Neural progenitor cell (in vitro differentiated cells): ENCODE results near the gene LATS2. TPM values are rescaled to one million over a fixed set of nuclear protein-coding genes. Genes with fewer than 3 reads are reported as not detected.

Experiments
- DNase-seq: peaks from one replicate; pipeline ENCODE4 v3.0.0-alpha.2; 2016; ENCODE audit warnings: low spot score
- H2AFZ ChIP-seq: fragments of 200-600 bp; sonication (generic); replicated peaks from 2 replicates; pipeline ENCODE4 v1.6.1; 2016; ENCODE audit warnings: antibody characterized with exemption
- H3F3A ChIP-seq: fragments of 200-600 bp; sonication (generic); 2 replicates; pipeline ENCODE4 v1.6.1; 2016; ENCODE audit warnings: antibody characterized with exemption, low read depth
- H3K27ac ChIP-seq: fragments of 200-600 bp; sonication (generic); 2 replicates; pipeline ENCODE4 v1.5.1; 2016; ENCODE audit warnings: mild to moderate bottlenecking
- H3K27me3 ChIP-seq: fragments of 200-600 bp; sonication (generic); 2 replicates; pipeline ENCODE4 v1.6.1; 2016; ENCODE audit warnings: mild to moderate bottlenecking, moderate library complexity
- H3K36me3 ChIP-seq: fragments of 200-600 bp; sonication (generic); 2 replicates; pipeline ENCODE4 v1.5.1; 2016
- H3K4me1 ChIP-seq: fragments of 200-600 bp; sonication (generic); 2 replicates; pipeline ENCODE4 v1.6.1; 2016; ENCODE audit warnings: mixed run types
- H3K4me2 ChIP-seq: fragments of 200-600 bp; sonication (generic); 2 replicates; pipeline ENCODE4 v1.6.1; 2016
- H3K4me3 ChIP-seq: fragments of 200-600 bp; sonication (generic); 2 replicates; pipeline ENCODE4 v1.5.1; 2016
- H3K79me2 ChIP-seq: fragments of 200-600 bp; sonication (generic); 2 replicates; pipeline ENCODE4 v1.6.1; 2016; ENCODE audit warnings: low read depth
- H3K9ac ChIP-seq: fragments of 200-600 bp; sonication (generic); 2 replicates; pipeline ENCODE4 v1.6.1; 2016
- H3K9me3 ChIP-seq: fragments of 200-600 bp; sonication (generic); 2 replicates; pipeline ENCODE4 v1.5.1; 2016; ENCODE audit warnings: low read depth
- H4K20me1 ChIP-seq: fragments of 200-600 bp; sonication (generic); 2 replicates; pipeline ENCODE4 v1.6.1; 2016; ENCODE audit warnings: low read depth
- H3K27ac Mint-ChIP-seq: 3 replicates; pipeline ENCODE4 v1.8.0; 2021; ENCODE audit warnings: mixed read lengths
- H3K27me3 Mint-ChIP-seq: 2 replicates; pipeline ENCODE4 v1.8.0; 2022; ENCODE audit warnings: low read depth, mild to moderate bottlenecking, inconsistent platforms, moderate library complexity, mixed read lengths; ENCODE audit not compliant: insufficient read depth
- H3K36me3 Mint-ChIP-seq: 3 replicates; pipeline ENCODE4 v1.8.0; 2021; ENCODE audit warnings: mixed read lengths
- H3K4me1 Mint-ChIP-seq: 3 replicates; pipeline ENCODE4 v1.8.0; 2021; ENCODE audit warnings: mixed read lengths
- H3K4me3 Mint-ChIP-seq: 3 replicates; pipeline ENCODE4 v1.8.0; 2021; ENCODE audit warnings: mild to moderate bottlenecking, moderate library complexity, mixed read lengths
- H3K9me3 Mint-ChIP-seq: 3 replicates; pipeline ENCODE4 v1.8.0; 2020; ENCODE audit warnings: mixed read lengths
- EZH2 ChIP-seq: fragments of 200-600 bp; sonication (generic); IDR thresholded peaks from 2 replicates; pipeline ENCODE4 v1.6.1; 2017; ENCODE audit warnings: antibody characterized with exemption, mild to moderate bottlenecking, moderate library complexity
- EZH2phosphoT487 ChIP-seq: fragments of 200-600 bp; sonication (generic); IDR thresholded peaks from 2 replicates; pipeline ENCODE4 v1.6.1; 2017; ENCODE audit warnings: antibody characterized with exemption
- total RNA-seq: library from RNA; depleted of rRNA; stranded (reverse); fragments of >200 nt; gene quantifications from 2 replicates; pipeline ENCODE4 v1.2.3, GENCODE V29; 2015; ENCODE audit warnings: low replicate concordance
- TF ChIP-seq, protein P1 (sequence below): fragments of 200-600 bp; sonication (generic); IDR thresholded peaks from 2 replicates; pipeline ENCODE4 v1.5.1; 2017; ENCODE audit warnings: antibody characterized with exemption, mild to moderate bottlenecking

The LATS2 gene
- total RNA-seq, 1 donor from 2014 or later, result 15.2 TPM

DNA sequence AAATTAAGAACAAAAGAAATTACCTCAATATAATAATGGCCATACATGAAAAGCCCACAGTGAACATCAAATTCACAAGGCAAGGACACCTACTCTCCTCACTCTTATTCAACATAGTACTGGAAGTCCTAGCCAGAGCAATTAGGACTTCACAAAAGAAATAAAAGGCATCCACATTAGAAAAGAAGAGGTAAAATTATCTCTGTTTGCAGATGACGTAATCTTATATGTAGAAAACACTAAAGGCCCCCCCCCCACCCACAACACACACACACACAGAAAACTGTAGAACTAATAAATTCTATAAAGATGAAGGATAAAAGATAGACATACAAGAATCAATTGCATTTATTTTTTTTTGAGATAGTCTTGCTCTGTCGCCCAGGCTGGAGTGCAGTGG is 25.5 kb upstream of the LATS2 start:
- Mint-ChIP-seq H3K9me3 (no peaks in the 10 kb centered on the region), H3K36me3 (no peaks in the 10 kb centered on the region), H3K4me1 (peaks cover 2% of the 10 kb centered on the region), H3K27me3 (peaks cover 2% of the 10 kb centered on the region), H3K4me3 (no peak overlapping the region), H3K27ac (no peak overlapping the region)
- Histone ChIP-seq H3K4me3 (no peak overlapping the region), H3K4me2 (no peak overlapping the region), H3K9me3 (no peaks in the 10 kb centered on the region), H3K9ac (no peak overlapping the region), H3F3A (no peaks in the 10 kb centered on the region), H4K20me1 (no peaks in the 10 kb centered on the region), H3K4me1 (no peaks in the 10 kb centered on the region), H2AFZ (no peak overlapping the region), H3K27ac (no peak overlapping the region), H3K79me2 (no peaks in the 10 kb centered on the region), H3K27me3 (no peaks in the 10 kb centered on the region), H3K36me3 (no peaks in the 10 kb centered on the region)
- DNase-seq, result no peak
- no peak for TF ChIP-seq EZH2phosphoT487
- TF ChIP-seq, protein P1, sequence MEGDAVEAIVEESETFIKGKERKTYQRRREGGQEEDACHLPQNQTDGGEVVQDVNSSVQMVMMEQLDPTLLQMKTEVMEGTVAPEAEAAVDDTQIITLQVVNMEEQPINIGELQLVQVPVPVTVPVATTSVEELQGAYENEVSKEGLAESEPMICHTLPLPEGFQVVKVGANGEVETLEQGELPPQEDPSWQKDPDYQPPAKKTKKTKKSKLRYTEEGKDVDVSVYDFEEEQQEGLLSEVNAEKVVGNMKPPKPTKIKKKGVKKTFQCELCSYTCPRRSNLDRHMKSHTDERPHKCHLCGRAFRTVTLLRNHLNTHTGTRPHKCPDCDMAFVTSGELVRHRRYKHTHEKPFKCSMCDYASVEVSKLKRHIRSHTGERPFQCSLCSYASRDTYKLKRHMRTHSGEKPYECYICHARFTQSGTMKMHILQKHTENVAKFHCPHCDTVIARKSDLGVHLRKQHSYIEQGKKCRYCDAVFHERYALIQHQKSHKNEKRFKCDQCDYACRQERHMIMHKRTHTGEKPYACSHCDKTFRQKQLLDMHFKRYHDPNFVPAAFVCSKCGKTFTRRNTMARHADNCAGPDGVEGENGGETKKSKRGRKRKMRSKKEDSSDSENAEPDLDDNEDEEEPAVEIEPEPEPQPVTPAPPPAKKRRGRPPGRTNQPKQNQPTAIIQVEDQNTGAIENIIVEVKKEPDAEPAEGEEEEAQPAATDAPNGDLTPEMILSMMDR, result no peak
- TF ChIP-seq EZH2, result no peak

DNA sequence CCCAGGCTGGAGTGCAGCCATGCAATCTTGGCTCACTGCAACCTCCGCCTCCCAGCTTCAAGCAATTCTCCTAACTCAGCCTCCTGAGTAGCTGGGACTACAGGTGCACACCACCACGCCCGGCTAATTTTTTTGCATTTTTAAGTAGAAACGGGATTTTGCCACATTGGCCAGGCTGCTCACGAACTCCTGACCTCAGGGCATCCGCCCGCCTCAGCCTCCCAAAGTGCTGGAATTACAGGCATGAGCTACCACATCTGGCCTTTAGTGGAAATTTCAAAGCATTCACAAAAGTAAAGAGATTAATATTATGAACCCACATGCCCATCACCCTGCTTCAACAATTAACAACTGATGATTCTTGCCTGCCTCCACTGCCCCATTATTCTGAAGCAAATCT is 20.5 kb upstream of the LATS2 start:
- Histone ChIP-seq H3F3A (no peaks in the 10 kb centered on the region), H3K27ac (no peak overlapping the region), H3K4me3 (no peak overlapping the region), H4K20me1 (no peaks in the 10 kb centered on the region), H3K4me1 (no peaks in the 10 kb centered on the region), H3K79me2 (no peaks in the 10 kb centered on the region), H3K4me2 (no peak overlapping the region), H3K36me3 (no peaks in the 10 kb centered on the region), H2AFZ (no peak overlapping the region), H3K9me3 (no peaks in the 10 kb centered on the region), H3K9ac (no peak overlapping the region), H3K27me3 (no peaks in the 10 kb centered on the region)
- H3K27ac Mint-ChIP-seq, result no peak overlapping the region
- TF ChIP-seq, protein P1, result no peak
- TF ChIP-seq EZH2, result no peak
- TF ChIP-seq EZH2phosphoT487, result no peak
- H3K4me1 Mint-ChIP-seq, result peaks cover 12% of the 10 kb centered on the region
- H3K4me3 Mint-ChIP-seq, result no peak overlapping the region
- H3K36me3 Mint-ChIP-seq, result no peaks in the 10 kb centered on the region
- no peak for DNase-seq
- no peaks in the 10 kb centered on the region for H3K9me3 Mint-ChIP-seq
- H3K27me3 Mint-ChIP-seq, result peaks cover 9% of the 10 kb centered on the region

DNA sequence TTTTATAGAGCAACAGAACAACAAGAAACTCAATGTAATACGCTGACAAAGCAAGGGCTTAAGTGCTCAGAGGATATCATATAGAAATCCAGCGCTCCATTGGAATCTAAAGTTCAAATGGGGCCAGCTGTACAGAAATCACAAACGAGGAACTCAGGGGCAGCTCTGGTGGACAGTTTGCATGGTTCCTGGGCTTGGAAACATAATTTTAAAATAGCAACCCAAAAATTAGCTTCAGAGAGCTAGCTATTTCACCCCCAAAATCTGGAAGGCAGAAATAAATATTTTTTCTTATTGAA is 19.2 kb upstream of the LATS2 start:
- TF ChIP-seq EZH2phosphoT487 (no peak), EZH2 (no peak)
- TF ChIP-seq, protein P1, result no peak
- Histone ChIP-seq H3K4me3 (no peak overlapping the region), H3K79me2 (no peaks in the 10 kb centered on the region), H3K27me3 (no peaks in the 10 kb centered on the region), H2AFZ (no peak overlapping the region), H3K4me1 (no peaks in the 10 kb centered on the region), H4K20me1 (no peaks in the 10 kb centered on the region), H3K36me3 (no peaks in the 10 kb centered on the region), H3F3A (no peaks in the 10 kb centered on the region), H3K4me2 (no peak overlapping the region), H3K9ac (no peak overlapping the region), H3K27ac (no peak overlapping the region), H3K9me3 (no peaks in the 10 kb centered on the region)
- H3K9me3 Mint-ChIP-seq, result no peaks in the 10 kb centered on the region
- no peak overlapping the region for H3K27ac Mint-ChIP-seq
- H3K4me1 Mint-ChIP-seq, result peaks cover 12% of the 10 kb centered on the region
- no peaks in the 10 kb centered on the region for H3K36me3 Mint-ChIP-seq
- H3K27me3 Mint-ChIP-seq, result peaks cover 10% of the 10 kb centered on the region
- no peak for DNase-seq
- H3K4me3 Mint-ChIP-seq, result no peak overlapping the region
